ENCODE results near the gene HLF. TPM values are rescaled to one million over a fixed set of nuclear protein-coding genes. Genes with fewer than 3 reads are reported as not detected.
A peak's percentile ranks its signal among the peaks of the same experiment; 100 is the strongest.

The HLF gene
- total RNA-seq, 2 donors from 2014 or later: 20.2 to 22.5 TPM

- Mint-ChIP-seq H3K27me3 (no peaks in the 10 kb centered on the region), H3K27ac (no peak overlapping the region), H3K4me3 (no peak overlapping the region), H3K4me1 (peaks cover 11% of the 10 kb centered on the region), H3K36me3 (ENCODE audit: low read depth) (no peaks in the 10 kb centered on the region)
- ATAC-seq: no peak
- no peak for DNase-seq
- no peaks in the 10 kb centered on the region for H3K9me3 ChIP-seq (ENCODE audit: control insufficient read depth, low read length, poor library complexity, severe bottlenecking)
These were observed 65.7 kb downstream of the HLF start for GRCh38 chr17:55330344-55330933.

- peaks cover 2% of the 10 kb centered on the region for H3K36me3 Mint-ChIP-seq (ENCODE audit: low read depth)
- no peak overlapping the region for H3K27ac Mint-ChIP-seq
- H3K4me3 Mint-ChIP-seq: peak overlapping the region; percentile 8
- DNase-seq: no peak
- peaks cover 11% of the 10 kb centered on the region for H3K4me1 Mint-ChIP-seq
- no peaks in the 10 kb centered on the region for H3K9me3 ChIP-seq (ENCODE audit: control insufficient read depth, low read length, poor library complexity, severe bottlenecking)
- no peaks in the 10 kb centered on the region for H3K27me3 Mint-ChIP-seq
- ATAC-seq: no peak
These were observed 67.7 kb downstream of the HLF start for GRCh38 chr17:55332296-55333041.

- peaks cover 2% of the 10 kb centered on the region for H3K36me3 Mint-ChIP-seq (ENCODE audit: low read depth)
- peaks cover 11% of the 10 kb centered on the region for H3K4me1 Mint-ChIP-seq
- no peak overlapping the region for H3K4me3 Mint-ChIP-seq
- H3K27me3 Mint-ChIP-seq: no peaks in the 10 kb centered on the region
- no peak overlapping the region for H3K27ac Mint-ChIP-seq
- DNase-seq (no peak), ATAC-seq (no peak)
- no peaks in the 10 kb centered on the region for H3K9me3 ChIP-seq (ENCODE audit: control insufficient read depth, low read length, poor library complexity, severe bottlenecking)
These were observed 69.5 kb downstream of the HLF start for GRCh38 chr17:55334285-55334684.

DNA sequence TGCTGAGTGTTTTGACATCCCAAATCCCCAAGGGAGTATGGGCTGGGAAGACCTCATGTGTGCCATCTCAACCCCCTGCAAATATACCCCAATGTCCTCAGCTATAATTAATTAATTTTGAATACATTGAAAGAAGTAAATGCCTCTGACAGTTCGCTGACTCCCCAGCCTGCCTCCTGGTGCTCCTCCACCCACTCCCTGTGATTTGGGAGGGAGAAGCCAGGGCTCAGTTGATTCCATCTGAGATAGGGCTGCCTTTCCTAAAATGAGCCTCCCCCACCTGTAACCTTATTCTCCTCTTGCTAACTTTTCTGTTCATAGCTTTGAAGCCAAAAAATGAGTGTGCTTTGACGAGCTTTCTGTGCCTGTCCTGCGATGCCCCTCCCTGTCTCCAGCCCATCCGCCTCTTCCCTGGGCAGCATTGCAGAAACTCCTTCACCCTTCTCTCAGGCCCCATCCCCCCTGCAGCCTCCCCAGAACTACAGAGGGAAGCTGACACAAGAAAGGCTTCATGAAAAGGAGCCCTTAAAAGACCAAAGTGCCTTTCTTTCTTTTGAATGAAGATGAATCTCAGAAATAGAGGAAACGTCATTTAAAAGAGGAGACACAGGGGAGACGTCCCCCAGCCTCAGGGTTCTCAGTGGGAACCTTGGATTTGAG is 70.3 kb downstream of the HLF start:
- DNase-seq (no peak), ATAC-seq (no peak)
- H3K9me3 ChIP-seq (ENCODE audit: control insufficient read depth, low read length, poor library complexity, severe bottlenecking): no peaks in the 10 kb centered on the region
- Mint-ChIP-seq H3K4me3 (no peak overlapping the region), H3K4me1 (peaks cover 16% of the 10 kb centered on the region), H3K27me3 (no peaks in the 10 kb centered on the region), H3K36me3 (ENCODE audit: low read depth) (peaks cover 2% of the 10 kb centered on the region), H3K27ac (no peak overlapping the region)

DNA sequence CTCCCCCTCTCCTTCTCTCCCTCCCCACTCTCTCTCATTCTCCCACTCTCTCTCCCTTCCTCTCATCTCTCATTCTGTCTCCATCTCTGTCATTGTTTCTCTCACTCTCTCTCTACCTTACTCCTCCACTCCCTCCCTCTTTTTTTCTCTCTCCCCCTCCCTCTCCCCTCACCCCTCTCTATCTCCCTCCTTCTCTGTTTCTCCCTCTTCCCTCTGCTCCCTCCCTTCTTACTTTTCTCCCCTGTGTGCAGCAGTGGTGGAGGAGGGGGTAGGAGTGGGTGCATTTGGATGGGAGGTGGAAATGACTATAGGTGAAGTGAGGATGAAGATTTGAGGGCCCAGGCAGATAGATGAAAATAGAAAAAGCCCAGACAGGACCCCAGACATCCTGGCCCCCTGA is 70.9 kb downstream of the HLF start:
- H3K27ac Mint-ChIP-seq: no peak overlapping the region
- peaks cover 16% of the 10 kb centered on the region for H3K4me1 Mint-ChIP-seq
- DNase-seq (no peak), ATAC-seq (no peak)
- H3K4me3 Mint-ChIP-seq: no peak overlapping the region
- H3K27me3 Mint-ChIP-seq: no peaks in the 10 kb centered on the region
- H3K9me3 ChIP-seq (ENCODE audit: control insufficient read depth, low read length, poor library complexity, severe bottlenecking): no peaks in the 10 kb centered on the region
- peaks cover 2% of the 10 kb centered on the region for H3K36me3 Mint-ChIP-seq (ENCODE audit: low read depth)

DNA sequence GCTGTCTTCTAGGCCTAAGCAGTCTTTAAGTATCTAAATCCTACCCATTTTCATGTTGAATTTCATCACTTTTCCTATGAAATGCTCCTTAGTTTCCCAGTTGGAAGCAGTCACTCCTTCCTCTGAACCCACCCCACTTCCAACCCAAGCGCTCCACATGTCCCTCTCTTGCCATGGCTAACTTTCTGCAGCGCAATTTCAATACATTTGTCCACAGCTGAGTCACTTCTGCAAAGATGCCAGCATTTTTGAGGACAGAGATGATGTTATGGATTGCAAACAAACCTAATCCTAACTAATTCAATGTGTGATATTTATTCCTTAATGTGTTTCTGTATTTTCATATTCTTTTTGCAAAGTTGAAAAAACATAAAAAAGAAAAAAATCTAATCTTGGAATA is 71.7 kb downstream of the HLF start:
- Mint-ChIP-seq H3K4me1 (peaks cover 16% of the 10 kb centered on the region), H3K36me3 (ENCODE audit: low read depth) (peaks cover 2% of the 10 kb centered on the region), H3K4me3 (no peak overlapping the region), H3K27ac (no peak overlapping the region), H3K27me3 (no peaks in the 10 kb centered on the region)
- no peaks in the 10 kb centered on the region for H3K9me3 ChIP-seq (ENCODE audit: control insufficient read depth, low read length, poor library complexity, severe bottlenecking)
- ATAC-seq: no peak
- DNase-seq: no peak

GRCh38 chr17:55340176-55340575 is 75.4 kb downstream of the HLF start:
- no peak for ATAC-seq
- no peak for DNase-seq
- Mint-ChIP-seq H3K27me3 (no peaks in the 10 kb centered on the region), H3K27ac (no peak overlapping the region), H3K4me3 (no peak overlapping the region), H3K36me3 (ENCODE audit: low read depth) (peaks cover 2% of the 10 kb centered on the region), H3K4me1 (peaks cover 32% of the 10 kb centered on the region)
- no peaks in the 10 kb centered on the region for H3K9me3 ChIP-seq (ENCODE audit: control insufficient read depth, low read length, poor library complexity, severe bottlenecking)

DNA sequence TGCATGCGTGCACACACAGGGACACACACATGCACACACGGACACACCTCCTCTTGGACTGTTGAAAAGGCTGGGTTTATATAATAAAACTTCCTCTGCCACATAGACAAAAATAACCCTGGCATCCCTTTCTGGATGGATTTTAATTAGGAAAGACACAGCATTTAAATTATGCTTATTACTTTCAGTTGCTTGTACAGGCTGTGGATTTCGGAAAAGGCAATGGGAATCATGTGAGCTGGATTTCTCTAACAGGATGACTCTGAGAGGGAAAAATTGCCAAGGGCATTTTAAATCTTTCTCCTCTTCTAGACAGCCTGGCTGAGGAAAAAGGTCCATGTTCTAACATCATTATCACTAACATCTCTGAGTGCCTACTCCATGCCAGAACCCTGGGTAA is 75.9 kb downstream of the HLF start:
- Mint-ChIP-seq H3K27me3 (no peaks in the 10 kb centered on the region), H3K36me3 (ENCODE audit: low read depth) (peaks cover 2% of the 10 kb centered on the region), H3K27ac (no peak overlapping the region), H3K4me3 (no peak overlapping the region), H3K4me1 (peaks cover 31% of the 10 kb centered on the region)
- DNase-seq (no peak), ATAC-seq (no peak)
- H3K9me3 ChIP-seq (ENCODE audit: control insufficient read depth, low read length, poor library complexity, severe bottlenecking): no peaks in the 10 kb centered on the region

- Mint-ChIP-seq H3K27me3 (no peaks in the 10 kb centered on the region), H3K4me1 (peaks cover 31% of the 10 kb centered on the region), H3K4me3 (no peak overlapping the region), H3K27ac (peak overlapping the region; percentile 93), H3K36me3 (ENCODE audit: low read depth) (peaks cover 1% of the 10 kb centered on the region)
- H3K9me3 ChIP-seq (ENCODE audit: control insufficient read depth, low read length, poor library complexity, severe bottlenecking): no peaks in the 10 kb centered on the region
- ATAC-seq (no peak), DNase-seq (no peak)
These were observed 76.7 kb downstream of the HLF start for GRCh38 chr17:55341432-55341831.

DNA sequence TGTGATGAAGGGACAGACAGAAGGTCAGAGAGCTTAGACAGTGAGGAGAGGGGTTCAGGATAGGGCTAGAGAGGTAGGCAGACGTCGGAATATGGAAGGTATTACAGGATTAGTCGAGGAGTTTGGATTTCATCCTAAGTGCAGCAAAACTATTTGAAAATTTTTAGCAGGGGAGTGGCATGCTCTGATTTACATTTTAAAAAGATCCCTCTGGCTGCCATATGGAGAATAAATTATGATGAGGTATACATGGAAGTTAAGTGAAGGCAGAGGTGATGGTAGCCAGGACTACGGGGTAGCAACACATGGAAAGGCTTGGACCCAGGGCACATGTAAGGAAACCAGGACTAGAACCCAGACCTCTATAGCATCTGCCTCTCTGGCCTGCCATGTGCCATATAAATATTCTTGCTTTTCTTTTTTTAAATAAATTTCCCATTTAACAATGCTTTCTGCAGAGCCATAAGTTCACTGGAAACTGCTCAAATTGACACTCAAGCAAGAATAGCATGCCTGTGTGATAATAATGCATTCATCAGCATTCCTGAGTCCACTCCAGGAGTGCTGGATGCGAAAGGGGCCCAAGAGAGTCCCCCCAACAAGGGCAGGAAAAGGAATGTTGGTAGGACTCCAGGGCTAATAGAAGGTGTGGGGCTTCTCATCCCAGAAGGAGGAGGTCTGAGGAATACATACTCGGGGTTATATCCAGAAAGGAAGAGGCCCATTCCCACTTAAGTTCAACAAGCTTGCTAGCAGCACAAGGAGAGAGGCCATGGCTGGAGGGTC is 78.2 kb downstream of the HLF start:
- DNase-seq: no peak
- no peak for ATAC-seq
- no peaks in the 10 kb centered on the region for H3K9me3 ChIP-seq (ENCODE audit: control insufficient read depth, low read length, poor library complexity, severe bottlenecking)
- Mint-ChIP-seq H3K4me3 (peak overlapping the region; percentile 47), H3K36me3 (ENCODE audit: low read depth) (peaks cover 3% of the 10 kb centered on the region), H3K4me1 (peaks cover 40% of the 10 kb centered on the region), H3K27me3 (no peaks in the 10 kb centered on the region), H3K27ac (peak overlapping the region; percentile 93)

- peak overlapping the region; percentile 93 for H3K27ac Mint-ChIP-seq
These were observed 79.2 kb downstream of the HLF start for GRCh38 chr17:55343900-55344513.

GRCh38 chr17:55344514-55344997 is 79.8 kb downstream of the HLF start:
- H3K27ac Mint-ChIP-seq: peak overlapping the region; percentile 93
- peak; percentile 74 for ATAC-seq

More at GRCh38 chr17:55343900-55344513, 79.2 kb downstream of the HLF start:
- H3K9me3 ChIP-seq (ENCODE audit: control insufficient read depth, low read length, poor library complexity, severe bottlenecking): no peaks in the 10 kb centered on the region
- Mint-ChIP-seq H3K4me3 (peak overlapping the region; percentile 59), H3K36me3 (ENCODE audit: low read depth) (peaks cover 3% of the 10 kb centered on the region), H3K27me3 (no peaks in the 10 kb centered on the region), H3K4me1 (peaks cover 50% of the 10 kb centered on the region)
- DNase-seq (no peak), ATAC-seq (no peak)

More at GRCh38 chr17:55344514-55344997, 79.8 kb downstream of the HLF start:
- Mint-ChIP-seq H3K36me3 (ENCODE audit: low read depth) (peaks cover 3% of the 10 kb centered on the region), H3K4me3 (peak overlapping the region; percentile 59), H3K27me3 (no peaks in the 10 kb centered on the region), H3K4me1 (peaks cover 47% of the 10 kb centered on the region)
- DNase-seq: no peak
- no peaks in the 10 kb centered on the region for H3K9me3 ChIP-seq (ENCODE audit: control insufficient read depth, low read length, poor library complexity, severe bottlenecking)

All from T-helper 17 cell (primary cell).